B cell (primary cell): ENCODE measurements around the gene TOM1L2. TPM values are rescaled to one million over a fixed set of nuclear protein-coding genes. Genes with fewer than 3 reads are reported as not detected.

Experiments used
- ATAC-seq: fragments of 200-7000 bp; cut with Tn5 transposase; one replicate; pipeline ENCODE4 v1.10.0; 2021; ENCODE audit warnings: low read depth, mild to moderate bottlenecking, moderate number of reproducible peaks, moderate library complexity
- CTCF ChIA-PET: fragments of 350-600 bp; sonication (Branson Sonifier 250); formaldehyde crosslinking; loops from one replicate; lab custom pipeline; 2021; ENCODE audit warnings: antibody characterized with exemption, inconsistent platforms; lab: Charles Lee
- POLR2A ChIA-PET: fragments of 350-600 bp; sonication (Branson Sonifier 250); formaldehyde crosslinking; loops from one replicate; lab custom pipeline; 2021; ENCODE audit warnings: antibody characterized with exemption; lab: Charles Lee
- DNase-seq: peaks from one replicate; pipeline ENCODE4 v3.0.0; 2013
- H2AFZ ChIP-seq: 2 replicates; pipeline ENCODE4 v1.6.1; 2012; ENCODE audit warnings: mild to moderate bottlenecking, low read depth, low read length; ENCODE audit not compliant: insufficient read depth, poor library complexity, severe bottlenecking
- H3K27ac ChIP-seq, 2 donors: 1 replicate in 1 of 2; 2 replicates in 1 of 2; pipeline ENCODE4 v1.5.1; 2012 to 2013; ENCODE audit warnings: low read length in 2 of 2, mild to moderate bottlenecking in 2 of 2, moderate library complexity in 1 of 2
- H3K27me3 ChIP-seq, 4 experiments: fragments of 200-600 bp in 1 of 4; sonication (generic) in 1 of 4; replicated peaks in 1 of 4; 1 replicate in 2 of 4; 2 replicates in 2 of 4; pipeline versions ENCODE4 v1.6.1 to v1.7.0; 2013 to 2016; ENCODE audit warnings: low read length in 3 of 4, mild to moderate bottlenecking in 2 of 4, mixed read lengths in 1 of 4, moderate library complexity in 1 of 4; ENCODE audit not compliant: insufficient read depth in 4 of 4, control insufficient read depth in 3 of 4; ENCODE audit errors: control extremely low read depth in 1 of 4
- H3K36me3 ChIP-seq, 2 experiments: replicated peaks in 1 of 2; 1 replicate in 1 of 2; 2 replicates in 1 of 2; pipeline versions ENCODE4 v1.6.1 to v1.7.1; 2013; ENCODE audit warnings: low read length in 1 of 2; ENCODE audit not compliant: insufficient read depth in 2 of 2, control insufficient read depth in 1 of 2; ENCODE audit errors: control extremely low read depth in 1 of 2, extremely low read depth in 1 of 2
- H3K4me1 ChIP-seq, 2 donors: fragments of 200-600 bp in 1 of 2; sonication (generic) in 1 of 2; 1 replicate in 1 of 2; 2 replicates in 1 of 2; pipeline versions ENCODE4 v1.5.1 to v1.6.1; 2013 to 2017; ENCODE audit warnings: low read length in 2 of 2; ENCODE audit not compliant: control insufficient read depth in 2 of 2, insufficient read depth in 2 of 2
- H3K4me2 ChIP-seq: replicated peaks from 2 replicates; pipeline ENCODE3; 2012; ENCODE audit warnings: mild to moderate bottlenecking, low read depth, low read length; ENCODE audit not compliant: poor library complexity, severe bottlenecking
- H3K4me3 ChIP-seq, 5 experiments: fragments of 200-600 bp in 1 of 5; sonication (generic) in 1 of 5; 1 replicate in 3 of 5; 2 replicates in 2 of 5; pipeline versions ENCODE4 v1.5.1 to v1.7.0; 2011 to 2016; ENCODE audit warnings: low read length in 4 of 5, mild to moderate bottlenecking in 4 of 5, low read depth in 2 of 5, control low read depth in 1 of 5, moderate library complexity in 1 of 5; ENCODE audit not compliant: insufficient read depth in 1 of 5; ENCODE audit errors: control extremely low read depth in 1 of 5, extremely low read depth in 1 of 5
- H3K79me2 ChIP-seq: fragments of 200-600 bp; sonication (generic); one replicate; pipeline ENCODE4 v1.6.0; 2016; ENCODE audit warnings: low read length; ENCODE audit not compliant: control insufficient read depth, insufficient read depth
- H3K9ac ChIP-seq: fragments of 200-600 bp; sonication (generic); 2 replicates; pipeline ENCODE4 v1.6.1; 2017; ENCODE audit warnings: mild to moderate bottlenecking, low read length, moderate library complexity
- H3K9me3 ChIP-seq, 3 donors: one replicate each; pipeline versions ENCODE4 v1.6.1 to v1.7.1; 2013; ENCODE audit warnings: low read length in 2 of 3; ENCODE audit not compliant: control insufficient read depth in 2 of 3, insufficient read depth in 1 of 3; ENCODE audit errors: control extremely low read depth in 1 of 3
- H4K20me1 ChIP-seq: 2 replicates; pipeline ENCODE4 v1.6.0; 2012; ENCODE audit warnings: mild to moderate bottlenecking, low read length; ENCODE audit not compliant: insufficient read depth, control insufficient read depth, poor library complexity, severe bottlenecking
- H3K27ac Mint-ChIP-seq: one replicate; pipeline ENCODE4 v1.8.0; 2021; ENCODE audit warnings: mixed read lengths
- H3K27me3 Mint-ChIP-seq: one replicate; pipeline ENCODE4 v1.8.0; 2021; ENCODE audit warnings: mixed read lengths
- H3K4me1 Mint-ChIP-seq: one replicate; pipeline ENCODE4 v1.8.0; 2021; ENCODE audit warnings: mixed read lengths
- H3K4me3 Mint-ChIP-seq: one replicate; pipeline ENCODE4 v1.8.0; 2021; ENCODE audit warnings: mixed read lengths
- H3K9me3 Mint-ChIP-seq: one replicate; pipeline ENCODE4 v1.8.0; 2022; ENCODE audit warnings: mixed read lengths; ENCODE audit not compliant: insufficient read depth
- CTCF ChIP-seq: fragments of 200-600 bp; IDR thresholded peaks from one replicate; pipeline ENCODE4 v1.8.0; 2022; ENCODE audit warnings: antibody characterized with exemption, mild to moderate bottlenecking
- EZH2 ChIP-seq: IDR thresholded peaks from 2 replicates; pipeline ENCODE4 v1.6.1; 2012; ENCODE audit warnings: borderline replicate concordance, low read depth, mild to moderate bottlenecking, moderate library complexity, low read length; ENCODE audit not compliant: insufficient read depth, poor library complexity, severe bottlenecking
- WGBS: methylation state at CpG from one replicate; pipeline ENCODE4 v1.1.5; 2013; ENCODE audit warnings: missing lambda C conversion rate; ENCODE audit not compliant: insufficient coverage; 5-methylcytosine and 5-hydroxymethylcytosine counted together
- intact Hi-C: fragments of 100-400 bp; cut with micrococcal nuclease; formaldehyde crosslinking; loops from one replicate; pipeline ENCODE4 v1.10.0; 2022
- polyA plus RNA-seq: library from polyadenylated mRNA; depleted of rRNA; stranded (reverse); fragments of >200 nt; gene quantifications from 2 replicates; pipeline ENCODE4 v1.2.3, GENCODE V29; 2012
- total RNA-seq, 2 donors: library from RNA; stranded (reverse); fragments of 120-200 nt in 1 of 2; gene quantifications; 1 replicate in 1 of 2; 2 replicates in 1 of 2; pipeline versions ENCODE4 v1.2.3 to v1.2.4, GENCODE V29; 2013 to 2022

Gene TOM1L2
- total and polyA plus RNA-seq, 2 donors (not counting 1 experiment from before 2014, with no cell fraction given): 25.1 to 29.7 TPM

DNA sequence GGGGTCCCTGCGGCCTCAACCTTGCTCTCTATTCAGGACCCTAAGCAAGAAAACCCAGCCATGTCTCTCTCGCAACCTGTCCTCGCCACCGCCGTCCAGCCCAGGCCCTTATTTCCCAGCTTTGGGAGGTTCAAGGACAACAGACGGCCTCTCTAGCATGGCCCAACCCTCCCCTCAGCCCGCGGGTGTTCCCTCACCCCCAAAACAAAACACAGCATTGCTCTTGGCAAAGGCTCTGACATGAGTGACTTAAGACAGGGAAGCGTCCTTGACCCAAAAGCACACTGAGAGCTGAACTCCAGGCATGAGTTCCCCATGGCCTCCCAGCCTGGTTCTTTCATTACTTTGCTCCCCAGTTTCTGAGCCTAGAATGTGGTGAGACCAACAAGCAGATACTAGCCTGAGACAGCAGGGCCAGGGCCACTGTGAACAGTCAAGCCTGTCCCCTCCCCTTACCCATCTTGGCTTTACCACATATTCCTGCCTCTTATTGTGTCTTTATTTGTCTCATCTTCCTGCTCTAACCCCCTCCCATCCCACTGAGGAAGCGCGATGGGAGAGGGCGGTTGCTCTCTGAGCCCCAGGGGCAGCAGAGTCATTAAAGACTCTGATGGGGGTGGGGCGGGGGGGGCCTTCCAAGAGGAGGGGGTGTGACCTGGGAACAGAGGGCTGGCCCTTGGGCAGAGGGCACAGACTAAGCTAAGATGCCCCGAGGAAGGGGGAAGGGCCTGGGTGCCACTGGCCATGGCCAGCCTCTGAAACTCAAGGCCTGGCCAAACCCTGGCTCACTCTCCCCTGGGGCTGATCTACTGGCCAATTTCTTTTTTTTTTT lies 147.2 kb downstream of the TOM1L2 start:
- DNase-seq (no peak), ATAC-seq (no peak)
- Mint-ChIP-seq H3K9me3 (no peaks in the 10 kb centered on the region), H3K4me3 (peak overlapping the region; percentile 86), H3K27ac (peak overlapping the region; percentile 53), H3K4me1 (peaks cover 44% of the 10 kb centered on the region), H3K27me3 (no peaks in the 10 kb centered on the region)
- H3K9ac ChIP-seq: no peak overlapping the region
- POLR2A ChIA-PET: interaction anchor here (0.7 to 1.0 kb wide), 2 partner anchors 11 to 76 kb away, joined by 3 to 5 read pairs; no protein-coding TSS in a partner anchor
- no peaks in the 10 kb centered on the region for H3K9me3 ChIP-seq
- H3K4me3 ChIP-seq: no peak overlapping the region
- peaks cover 50% of the 10 kb centered on the region for H3K79me2 ChIP-seq
- intact Hi-C loops: no loop called here
- no peaks in the 10 kb centered on the region for H3K27me3 ChIP-seq
- no peak overlapping the region for H3K27ac ChIP-seq
- no peak for TF ChIP-seq EZH2
- TF ChIP-seq CTCF: no peak
- CTCF ChIA-PET: interaction anchor here (1.2 to 3.1 kb wide), 3 partner anchors 11 to 33 kb away, joined by 3 to 13 read pairs (median 5); partner anchors contain the start of gene SREBF1
- WGBS: 73% methylated on average over 11 of the region's 14 CpGs
- H2AFZ ChIP-seq: no peak overlapping the region
- H3K4me2 ChIP-seq: peak overlapping the region; percentile 96
- H4K20me1 ChIP-seq: peaks cover 87% of the 10 kb centered on the region
- peaks cover 28 to 38% of the 10 kb centered on the region in 2 donors for H3K4me1 ChIP-seq
- peaks cover 0 to 5% of the 10 kb centered on the region in 2 experiments for H3K36me3 ChIP-seq
